ENCODE data around the gene PTPRM.

DNA sequence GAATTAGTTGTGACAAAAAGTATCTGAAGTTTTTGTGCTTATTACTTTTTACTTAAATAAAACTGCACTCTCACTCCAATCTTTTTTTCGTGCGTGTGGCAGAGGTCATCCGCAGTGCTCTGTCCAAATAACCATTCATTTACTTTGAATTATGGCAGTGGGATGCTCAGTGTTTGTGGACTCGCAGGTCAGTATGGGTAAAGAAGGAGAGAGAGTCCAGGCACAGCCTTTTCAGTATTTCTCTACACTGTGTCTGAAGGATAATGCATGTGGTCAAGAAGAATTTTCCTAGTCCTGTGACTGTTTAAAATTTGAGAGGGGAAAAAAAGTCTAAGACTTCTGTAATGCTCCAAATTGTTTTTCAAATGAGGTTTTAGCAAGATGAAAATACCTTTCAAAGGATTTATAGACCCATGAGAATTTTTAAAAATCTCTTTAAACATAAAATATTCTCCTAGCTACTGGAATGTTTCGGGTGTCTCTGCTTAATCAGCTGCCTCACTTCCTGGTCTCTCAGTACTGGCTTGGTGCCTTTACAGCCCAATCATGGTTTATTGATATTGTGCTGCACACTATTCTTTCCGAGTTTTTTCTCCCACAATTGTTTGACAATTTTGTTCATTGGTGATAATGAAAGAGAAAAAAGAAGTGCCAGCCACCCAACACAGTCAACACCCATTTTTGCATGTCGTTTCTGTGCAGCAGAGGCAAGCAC is 453.2 kb downstream of the PTPRM start:
- TF ChIP-seq, protein P1, sequence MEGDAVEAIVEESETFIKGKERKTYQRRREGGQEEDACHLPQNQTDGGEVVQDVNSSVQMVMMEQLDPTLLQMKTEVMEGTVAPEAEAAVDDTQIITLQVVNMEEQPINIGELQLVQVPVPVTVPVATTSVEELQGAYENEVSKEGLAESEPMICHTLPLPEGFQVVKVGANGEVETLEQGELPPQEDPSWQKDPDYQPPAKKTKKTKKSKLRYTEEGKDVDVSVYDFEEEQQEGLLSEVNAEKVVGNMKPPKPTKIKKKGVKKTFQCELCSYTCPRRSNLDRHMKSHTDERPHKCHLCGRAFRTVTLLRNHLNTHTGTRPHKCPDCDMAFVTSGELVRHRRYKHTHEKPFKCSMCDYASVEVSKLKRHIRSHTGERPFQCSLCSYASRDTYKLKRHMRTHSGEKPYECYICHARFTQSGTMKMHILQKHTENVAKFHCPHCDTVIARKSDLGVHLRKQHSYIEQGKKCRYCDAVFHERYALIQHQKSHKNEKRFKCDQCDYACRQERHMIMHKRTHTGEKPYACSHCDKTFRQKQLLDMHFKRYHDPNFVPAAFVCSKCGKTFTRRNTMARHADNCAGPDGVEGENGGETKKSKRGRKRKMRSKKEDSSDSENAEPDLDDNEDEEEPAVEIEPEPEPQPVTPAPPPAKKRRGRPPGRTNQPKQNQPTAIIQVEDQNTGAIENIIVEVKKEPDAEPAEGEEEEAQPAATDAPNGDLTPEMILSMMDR (IDR thresholded peaks at IDR 0.05): no peak
- no peak for TF ChIP-seq POLR2A (IDR thresholded peaks at IDR 0.05)

Data from lower leg skin (tissue), 3 donors.